GM19468 (cell line): Measurements from ENCODE around the gene FAT3.

Source experiments
- ATAC-seq: cut with Tn5 transposase; IDR thresholded peaks from one replicate; pipeline ENCODE4 v1.9.1; 2021; ENCODE audit warnings: mild to moderate bottlenecking, moderate library complexity, moderate number of reproducible peaks; ENCODE audit not compliant: unreplicated experiment; ENCODE audit errors: extremely low read depth

The FAT3 gene

DNA sequence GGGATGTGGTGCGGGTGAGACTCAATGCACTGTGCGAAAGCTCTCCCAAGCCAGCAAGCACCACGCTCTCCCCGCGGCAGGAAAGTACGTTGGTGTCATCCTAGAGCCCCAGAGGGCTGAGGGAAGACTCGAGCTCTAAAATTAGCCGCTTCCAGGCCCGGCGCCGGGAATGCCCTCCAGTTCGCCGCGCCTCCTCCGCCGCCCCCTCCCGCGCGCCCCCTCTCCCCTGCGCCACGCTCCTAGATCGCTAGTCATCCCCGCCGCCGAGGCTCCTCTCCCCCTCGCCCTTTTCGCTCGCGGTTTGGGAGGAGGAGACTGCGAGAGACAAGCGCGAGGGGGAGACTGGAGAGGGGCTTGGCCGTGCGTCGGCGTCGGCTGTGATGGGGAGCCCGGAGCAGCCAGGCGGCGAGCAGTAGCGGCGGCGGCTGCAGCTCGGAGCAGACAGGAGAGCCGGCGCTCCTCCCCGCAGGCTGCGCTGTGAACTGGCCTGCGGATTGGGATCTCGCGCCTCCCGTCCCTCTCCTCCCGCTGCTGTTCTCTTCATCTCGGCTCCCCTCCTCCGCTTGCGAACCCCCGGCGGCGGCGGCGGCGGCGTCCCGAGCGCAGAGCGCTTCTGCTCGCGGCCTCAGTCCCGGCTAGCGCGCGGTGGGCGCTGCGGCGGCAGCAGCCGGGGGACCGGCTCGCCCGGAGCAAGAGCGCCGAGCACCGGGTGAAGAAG, at the start of gene FAT3:
TSS of gene FAT3 (plus strand) at position 412 of the 718 bp plus-strand sequence. CDS start 127,295 bp downstream, outside the sequence.
- no peak for ATAC-seq

DNA sequence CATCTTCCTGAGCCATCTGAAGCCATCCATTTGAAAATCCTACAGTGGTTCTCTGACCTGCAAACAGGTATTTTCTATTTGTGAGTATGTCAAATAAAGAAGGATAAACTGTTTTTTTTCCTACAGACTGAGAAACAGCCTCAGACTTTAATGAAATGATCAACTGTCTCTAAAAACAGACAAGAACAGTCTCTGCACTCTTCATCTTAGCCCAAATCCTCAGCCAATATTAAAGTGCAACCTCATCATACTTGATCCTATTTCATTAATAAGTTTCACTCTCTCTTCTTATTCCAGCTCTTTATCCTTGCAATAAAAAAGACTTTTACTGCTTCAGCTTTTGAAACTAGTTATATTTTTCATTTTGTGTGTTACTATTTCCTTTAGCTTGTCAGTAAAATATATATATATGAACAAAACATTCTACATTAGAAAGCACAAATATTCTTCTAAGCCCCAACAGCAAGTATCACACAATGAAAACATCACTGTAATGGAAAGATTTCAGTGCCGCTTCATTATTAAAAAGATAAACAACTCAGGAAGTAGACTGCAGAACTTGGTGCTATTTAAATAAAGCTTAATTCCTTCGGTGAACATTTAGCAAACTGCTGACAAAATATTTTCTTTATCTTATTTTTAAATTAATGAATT, 45.5 kb upstream of the FAT3 start:
- ATAC-seq = no peak

DNA sequence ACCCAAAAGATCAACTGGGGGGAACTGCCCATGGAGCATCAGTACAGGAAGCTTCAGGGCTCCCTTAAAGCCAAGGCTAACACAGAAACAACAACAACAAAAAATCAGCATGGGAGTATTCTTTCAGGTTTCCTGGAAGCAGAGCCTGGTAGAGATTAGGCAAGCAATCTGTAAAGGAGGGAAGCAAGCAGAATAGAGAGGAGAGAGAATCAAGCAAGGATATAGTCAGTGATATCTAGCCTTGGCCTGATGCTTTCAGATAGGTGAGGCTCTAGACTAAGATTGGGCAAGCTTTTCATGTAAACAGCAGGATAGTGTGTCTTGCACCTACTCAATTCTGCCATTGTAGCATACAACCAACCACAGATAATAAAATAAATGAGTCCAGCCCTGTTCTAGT, 44.4 kb upstream of the FAT3 start:
- no peak for ATAC-seq

GRCh38 chr11:92180664-92181251, 43.9 kb upstream of the FAT3 start:
- no peak for ATAC-seq

GRCh38 chr11:92190535-92191206, 33.9 kb upstream of the FAT3 start:
- ATAC-seq = no peak

DNA sequence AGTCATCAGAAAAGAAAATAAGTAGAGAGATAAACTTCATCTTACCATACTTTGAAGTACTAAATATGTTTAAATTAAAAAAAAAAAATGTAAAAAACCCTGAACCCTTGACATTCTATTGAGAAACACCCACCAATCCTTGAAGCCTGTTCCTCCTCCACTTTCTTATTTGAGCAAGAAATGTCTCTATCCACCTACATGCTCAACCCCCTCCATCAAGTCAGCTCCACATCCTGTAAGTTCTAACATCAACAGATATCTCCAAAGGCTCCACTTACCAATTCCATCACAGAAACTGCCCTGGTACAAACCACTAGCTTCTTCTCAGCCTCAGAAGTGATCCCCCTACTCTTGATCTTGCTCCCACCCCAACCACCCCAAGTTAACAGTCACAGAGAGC, 32.5 kb upstream of the FAT3 start:
- ATAC-seq = no peak

DNA sequence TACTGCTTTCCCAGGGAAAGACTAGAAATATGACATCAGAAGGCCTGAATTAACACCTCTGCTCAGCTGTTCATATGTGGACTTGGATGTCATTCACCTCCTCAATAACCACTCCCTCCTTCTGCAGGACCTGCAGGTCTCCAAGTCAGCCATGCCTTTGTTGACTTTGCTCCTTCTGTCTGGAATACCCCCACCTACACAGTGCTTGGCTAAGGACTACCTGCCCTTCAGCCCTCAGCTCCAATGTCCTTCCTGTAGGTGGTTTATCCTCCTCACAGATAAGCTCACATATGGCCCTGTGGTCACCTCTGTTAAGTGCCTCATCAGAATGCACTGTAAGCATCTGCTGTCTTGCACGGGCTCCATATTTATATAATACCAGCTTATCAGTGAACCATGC, 26.4 kb upstream of the FAT3 start:
- no peak for ATAC-seq

GRCh38 chr11:92199991-92200390, 24.6 kb upstream of the FAT3 start:
- no peak for ATAC-seq

GRCh38 chr11:92204731-92205130, 19.9 kb upstream of the FAT3 start:
- ATAC-seq = no peak

DNA sequence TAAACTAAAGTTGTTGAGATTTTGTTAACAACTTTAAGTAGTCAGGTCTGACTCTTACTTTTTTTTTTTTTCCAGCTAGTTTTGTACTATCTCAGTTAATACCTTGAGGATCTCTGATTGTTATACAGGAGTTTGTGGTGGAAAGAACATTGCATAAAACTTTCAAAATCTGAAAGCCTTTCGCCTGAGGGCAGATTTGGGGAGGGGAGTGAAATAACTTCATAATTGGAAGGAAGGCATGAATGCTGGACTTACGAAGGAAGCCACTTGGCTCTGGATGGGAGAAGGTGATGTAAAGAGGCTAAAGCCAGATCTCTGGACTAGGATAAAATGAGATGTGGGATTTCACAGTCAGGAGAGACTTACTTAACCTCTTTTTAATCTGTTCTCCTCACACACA, 18.2 kb upstream of the FAT3 start:
- ATAC-seq = no peak

- ATAC-seq = no peak
Measured at GRCh38 chr11:92211576-92212167, 12.9 kb upstream of the FAT3 start.

GRCh38 chr11:92212530-92212929, 12.1 kb upstream of the FAT3 start:
- ATAC-seq = no peak

DNA sequence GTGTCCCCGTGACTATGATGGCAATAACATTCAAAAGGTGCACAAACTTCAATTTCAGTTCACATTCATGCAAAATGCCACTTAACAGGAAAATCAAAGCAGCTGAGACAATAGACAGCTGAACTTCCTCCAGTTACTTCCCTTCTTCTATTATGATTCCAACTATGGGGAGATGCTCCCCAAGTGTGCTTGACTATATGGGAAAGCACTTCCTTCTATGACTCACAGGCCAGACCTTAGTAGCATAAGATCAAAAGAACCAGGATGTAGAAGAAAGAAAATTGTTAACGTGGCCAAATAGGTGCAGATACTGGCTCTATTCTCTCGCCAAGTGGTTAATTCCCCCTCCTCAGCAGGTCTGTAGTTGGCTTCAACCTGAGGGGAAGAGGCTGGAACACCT, 7.8 kb upstream of the FAT3 start:
- no peak for ATAC-seq

DNA sequence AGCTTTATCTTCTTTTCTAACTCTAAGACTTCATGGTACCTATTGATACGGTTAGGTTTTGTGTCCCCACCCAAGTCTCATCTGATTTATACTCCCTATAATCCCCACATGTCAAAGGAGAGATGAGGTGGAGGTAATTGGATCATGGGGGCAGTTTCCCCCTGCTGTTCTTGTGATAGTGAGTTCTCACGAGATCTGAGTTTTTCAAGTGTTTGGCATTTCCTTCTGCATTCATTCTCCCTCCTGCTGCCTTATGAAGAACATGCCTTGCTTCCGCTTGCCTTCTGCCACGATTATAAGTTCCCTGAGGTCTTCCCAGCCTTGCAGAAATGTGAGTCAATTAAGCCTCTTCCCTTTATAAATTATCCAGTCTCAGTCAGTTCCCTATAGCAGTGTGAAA, 5.1 kb upstream of the FAT3 start:
- ATAC-seq = no peak

- ATAC-seq = no peak
Measured at GRCh38 chr11:92222701-92223100, 1.9 kb upstream of the FAT3 start.

DNA sequence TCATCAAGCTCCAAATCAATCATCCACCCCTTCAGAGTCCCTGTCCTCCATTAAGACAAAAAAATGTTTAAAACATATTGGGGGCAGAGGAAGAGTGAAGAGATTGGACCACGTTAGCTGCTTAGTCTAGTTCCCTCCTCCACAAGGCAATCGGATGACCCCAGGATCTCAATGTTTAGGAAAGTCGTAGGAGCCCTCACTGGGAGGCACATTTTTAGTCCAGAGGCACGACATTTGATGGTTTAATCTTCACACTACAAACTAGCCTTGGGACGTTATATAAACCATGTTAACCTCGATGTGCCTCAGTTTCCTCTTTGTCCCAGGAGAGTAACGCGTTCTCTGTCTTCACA, 588 bp upstream of the FAT3 start:
- no peak for ATAC-seq

- ATAC-seq = no peak
Measured at GRCh38 chr11:92225125-92225567, 528 bp downstream of the FAT3 start.

DNA sequence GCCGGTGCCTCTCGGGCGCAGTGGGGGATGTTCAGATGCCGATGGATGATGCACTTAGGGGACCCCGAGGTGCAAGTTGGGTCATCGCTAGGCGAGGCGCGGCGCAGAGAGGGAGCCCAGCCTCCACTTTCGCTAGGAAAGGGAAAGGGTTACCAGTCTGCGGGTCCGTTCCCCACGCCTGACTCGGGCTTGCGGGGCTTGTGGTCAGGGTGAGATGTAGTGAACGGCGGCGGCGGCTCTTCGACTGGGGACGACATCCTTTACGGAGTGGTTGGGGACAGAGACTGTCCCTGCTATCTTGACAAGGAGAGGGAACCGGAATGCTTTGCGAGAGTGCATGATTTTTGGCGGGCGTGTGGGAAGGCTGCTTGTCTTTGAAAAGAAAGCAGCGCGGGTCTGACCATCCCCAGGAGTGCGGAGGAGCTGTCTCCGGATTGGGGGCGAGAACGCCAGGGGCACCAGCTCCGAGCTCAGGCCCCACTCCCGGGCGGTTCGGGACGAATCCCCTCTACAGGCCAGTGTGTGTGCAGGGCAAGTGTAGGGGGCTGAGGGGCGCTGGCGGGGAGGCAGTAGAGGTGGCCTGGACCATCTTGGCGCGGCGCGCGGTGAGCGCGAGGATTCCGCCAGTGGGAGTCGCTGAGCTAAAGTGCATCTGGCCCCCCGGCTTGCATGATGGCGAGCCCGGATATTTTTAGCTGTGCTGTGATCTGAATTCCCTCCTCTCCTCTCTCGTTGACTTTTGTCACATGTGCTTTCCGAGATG, 1.1 kb downstream of the FAT3 start:
- no peak for ATAC-seq

DNA sequence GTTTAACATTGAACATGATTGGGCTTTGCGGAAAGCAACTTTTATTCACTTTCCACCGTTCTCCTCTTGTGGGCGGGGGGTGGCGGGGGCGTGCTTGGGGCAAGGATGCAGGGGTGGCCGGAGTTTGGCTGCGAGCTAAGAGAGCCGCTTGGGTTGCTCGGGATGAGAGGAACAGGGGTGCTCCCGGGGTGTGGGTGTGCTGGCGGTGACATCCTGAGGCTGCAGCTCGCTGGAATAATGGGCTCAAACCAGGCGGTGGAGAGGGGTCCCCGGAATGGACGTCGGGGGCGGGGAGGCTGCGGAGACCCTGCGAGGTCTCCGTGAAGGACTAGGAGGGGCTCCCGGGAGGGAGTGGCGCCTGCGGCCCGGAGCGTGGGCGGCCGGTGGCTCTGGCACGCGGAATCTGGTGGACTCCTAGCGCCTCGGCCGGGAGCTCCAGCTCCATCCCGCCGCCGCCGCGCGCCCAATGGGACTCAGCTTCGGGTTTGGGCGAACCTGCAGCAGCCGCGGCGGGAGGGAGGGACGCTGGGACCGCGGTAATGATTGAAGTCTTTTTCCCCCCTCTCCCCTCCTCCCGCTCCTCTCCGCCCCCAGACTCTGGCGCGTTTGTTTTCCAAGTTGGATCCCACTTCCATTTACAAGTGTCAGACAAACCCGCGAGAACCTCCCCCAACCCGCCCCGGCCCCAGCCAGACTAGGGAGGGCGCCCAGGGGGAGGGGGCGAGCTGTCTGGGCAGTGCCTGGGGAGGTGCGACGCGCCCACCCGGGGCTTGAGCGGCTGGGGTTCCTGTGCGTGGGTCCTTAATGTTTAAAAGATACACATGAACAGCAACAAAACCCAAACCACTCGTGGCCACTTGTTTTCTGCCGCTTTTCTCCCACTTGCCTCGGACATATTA, 2.0 kb downstream of the FAT3 start:
- no peak for ATAC-seq
